ENCODE measurements around the gene PRMT1.

PRMT1 gene

DNA sequence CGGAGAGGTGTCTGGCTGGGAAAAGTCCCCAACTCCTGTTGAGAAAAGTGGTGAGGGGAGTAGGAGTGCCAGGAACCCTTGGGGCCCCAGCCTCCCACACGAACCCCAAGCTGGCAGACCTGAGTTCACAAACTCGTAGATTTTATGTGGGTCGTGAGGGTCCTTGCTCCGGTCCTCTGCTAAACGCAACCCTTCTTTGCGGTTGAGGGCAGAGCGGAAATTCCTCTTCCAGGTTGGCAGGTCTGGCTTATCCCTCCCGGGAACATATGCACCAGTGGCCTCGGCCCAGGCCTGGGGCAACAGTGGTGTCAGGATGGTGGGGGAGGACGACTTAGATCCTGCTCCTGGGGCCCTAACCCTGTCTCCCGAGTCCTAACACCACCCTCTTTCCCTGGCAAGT lies 13.8 kb upstream of the PRMT1 start:
- DNase-seq (ENCODE audit: insufficient read length) (no peak), FAIRE-seq (no peak)
- TF ChIP-seq TAF1 (IDR thresholded peaks at IDR 0.05; ENCODE audit: borderline replicate concordance, low read depth, low read length) = no peak
- no peak for TF ChIP-seq POLR2AphosphoS5 (IDR thresholded peaks at IDR 0.05; ENCODE audit: low read depth, low read length)
- TF ChIP-seq POLR2A (IDR thresholded peaks at IDR 0.05; ENCODE audit: low read depth, low read length) = no peak

GRCh38 chr19:49664171-49665035 lies 12.7 kb upstream of the PRMT1 start:
- peak; percentile 91 for DNase-seq (ENCODE audit: insufficient read length)
- peak; percentile 87 for FAIRE-seq
- TF ChIP-seq POLR2A (IDR thresholded peaks at IDR 0.05; ENCODE audit: low read depth, low read length) (peak; percentile 40; the same call in 1 of the 2 replicates), POLR2AphosphoS5 (IDR thresholded peaks at IDR 0.05; ENCODE audit: low read depth, low read length) (peak; percentile 49; the same call in 1 of the 2 replicates), TAF1 (IDR thresholded peaks at IDR 0.05; ENCODE audit: borderline replicate concordance, low read depth, low read length) (no peak)

- FAIRE-seq = no peak
- TF ChIP-seq POLR2A (IDR thresholded peaks at IDR 0.05; ENCODE audit: low read depth, low read length) (no peak), POLR2AphosphoS5 (IDR thresholded peaks at IDR 0.05; ENCODE audit: low read depth, low read length) (no peak), TAF1 (IDR thresholded peaks at IDR 0.05; ENCODE audit: borderline replicate concordance, low read depth, low read length) (no peak)
- no peak for DNase-seq (ENCODE audit: insufficient read length)
Observed at GRCh38 chr19:49665036-49665350, 12.1 kb upstream of the PRMT1 start.

- peak; percentile 98 for FAIRE-seq
- TF ChIP-seq POLR2A (IDR thresholded peaks at IDR 0.05; ENCODE audit: low read depth, low read length) (peak; percentile 66), POLR2AphosphoS5 (IDR thresholded peaks at IDR 0.05; ENCODE audit: low read depth, low read length) (no peak)
- DNase-seq (ENCODE audit: insufficient read length) = peak; percentile 98
Observed at GRCh38 chr19:49665351-49666119, 11.5 kb upstream of the PRMT1 start, which contains the start of the genes BCL2L12 and IRF3. Gene BCL2L12 (plus strand): TSS chr19:49665933. CDS start chr19:49666693, 760 bp downstream. Gene IRF3 (minus strand): TSS chr19:49665857. CDS start chr19:49664838, 1,019 bp downstream.

- no peak for FAIRE-seq
- TF ChIP-seq POLR2AphosphoS5 (IDR thresholded peaks at IDR 0.05; ENCODE audit: low read depth, low read length) = no peak
- no peak for TF ChIP-seq POLR2A (IDR thresholded peaks at IDR 0.05; ENCODE audit: low read depth, low read length)
- no peak for TF ChIP-seq TAF1 (IDR thresholded peaks at IDR 0.05; ENCODE audit: borderline replicate concordance, low read depth, low read length)
- DNase-seq (ENCODE audit: insufficient read length) = no peak
Observed at GRCh38 chr19:49666120-49666444, 11.0 kb upstream of the PRMT1 start.

DNA sequence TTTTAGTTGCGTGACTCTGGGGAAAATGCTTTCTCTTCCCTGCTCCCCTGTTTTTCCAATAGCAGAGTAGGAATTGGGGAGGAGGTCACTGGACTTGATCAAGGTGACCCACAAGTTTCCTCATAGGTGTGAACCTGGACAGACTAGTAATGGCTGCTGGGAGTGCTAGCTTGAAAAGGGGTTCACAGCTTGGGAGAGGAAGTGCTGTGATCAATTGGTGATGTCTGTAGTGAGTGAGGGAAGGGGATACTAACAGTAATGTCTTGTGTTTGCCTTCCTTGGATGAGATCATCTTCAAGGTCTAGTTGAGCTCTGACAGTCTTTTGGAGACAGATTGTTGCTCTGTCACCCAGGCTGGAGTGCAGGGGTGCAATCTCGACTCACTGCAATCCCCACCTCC lies 9.6 kb upstream of the PRMT1 start:
- FAIRE-seq = no peak

GRCh38 chr19:49669516-49669915 lies 7.6 kb upstream of the PRMT1 start:
- FAIRE-seq (no peak), DNase-seq (ENCODE audit: insufficient read length) (no peak)
- TF ChIP-seq POLR2A (IDR thresholded peaks at IDR 0.05; ENCODE audit: low read depth, low read length) (no peak), POLR2AphosphoS5 (IDR thresholded peaks at IDR 0.05; ENCODE audit: low read depth, low read length) (no peak), TAF1 (IDR thresholded peaks at IDR 0.05; ENCODE audit: borderline replicate concordance, low read depth, low read length) (no peak)

More for the DNA sequence above, 9.6 kb upstream of the PRMT1 start:
- TF ChIP-seq POLR2AphosphoS5 (IDR thresholded peaks at IDR 0.05; ENCODE audit: low read depth, low read length) = no peak
- TF ChIP-seq POLR2A (IDR thresholded peaks at IDR 0.05; ENCODE audit: low read depth, low read length) = no peak
- no peak for TF ChIP-seq TAF1 (IDR thresholded peaks at IDR 0.05; ENCODE audit: borderline replicate concordance, low read depth, low read length)
- no peak for DNase-seq (ENCODE audit: insufficient read length)

GRCh38 chr19:49672131-49672919 lies 4.7 kb upstream of the PRMT1 start:
- TF ChIP-seq POLR2AphosphoS5 (IDR thresholded peaks at IDR 0.05; ENCODE audit: low read depth, low read length) (no peak), TAF1 (IDR thresholded peaks at IDR 0.05; ENCODE audit: borderline replicate concordance, low read depth, low read length) (no peak), POLR2A (IDR thresholded peaks at IDR 0.05; ENCODE audit: low read depth, low read length) (no peak)
- peak; percentile 97 for FAIRE-seq
- peak; percentile 94 for DNase-seq (ENCODE audit: insufficient read length)

DNA sequence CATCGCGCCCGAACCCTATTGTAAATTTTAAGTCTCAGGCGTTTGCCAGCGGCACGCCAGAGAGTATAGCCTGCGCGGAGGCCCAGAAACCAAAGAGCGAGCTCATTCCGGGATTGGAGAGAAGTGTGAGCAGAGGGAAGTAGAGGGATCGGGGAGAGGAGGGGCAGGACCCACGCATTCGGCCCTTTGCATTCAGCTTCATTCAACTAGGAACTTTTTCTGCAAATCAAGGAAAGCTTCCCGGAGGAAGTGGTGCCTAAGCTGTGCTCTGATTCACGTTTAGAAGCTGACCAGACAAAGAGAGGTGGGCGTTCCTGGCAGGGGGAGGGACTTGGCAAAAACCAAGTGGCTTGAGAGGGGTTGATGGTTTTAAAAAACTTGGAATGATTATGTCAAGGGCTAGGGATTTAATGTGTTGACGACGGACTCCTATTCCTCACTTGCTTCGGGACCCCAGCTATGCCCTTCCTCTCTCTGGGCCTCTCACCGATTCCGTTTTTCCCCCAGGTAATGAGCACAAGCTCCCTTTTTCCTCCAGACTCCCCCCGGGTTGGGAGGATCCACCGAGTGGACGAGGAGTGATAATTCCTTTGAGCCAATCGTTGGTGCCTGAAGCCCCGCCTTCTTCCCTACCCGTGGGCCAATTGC lies 811 bp upstream of the PRMT1 start:
- TF ChIP-seq TAF1 (IDR thresholded peaks at IDR 0.05; ENCODE audit: borderline replicate concordance, low read depth, low read length) = peak; percentile 89
- peak; percentile 98 for TF ChIP-seq POLR2A (IDR thresholded peaks at IDR 0.05; ENCODE audit: low read depth, low read length)
- peak; percentile 97 for TF ChIP-seq POLR2AphosphoS5 (IDR thresholded peaks at IDR 0.05; ENCODE audit: low read depth, low read length)
- no peak for FAIRE-seq
- DNase-seq (ENCODE audit: insufficient read length) = peak; percentile 92

DNA sequence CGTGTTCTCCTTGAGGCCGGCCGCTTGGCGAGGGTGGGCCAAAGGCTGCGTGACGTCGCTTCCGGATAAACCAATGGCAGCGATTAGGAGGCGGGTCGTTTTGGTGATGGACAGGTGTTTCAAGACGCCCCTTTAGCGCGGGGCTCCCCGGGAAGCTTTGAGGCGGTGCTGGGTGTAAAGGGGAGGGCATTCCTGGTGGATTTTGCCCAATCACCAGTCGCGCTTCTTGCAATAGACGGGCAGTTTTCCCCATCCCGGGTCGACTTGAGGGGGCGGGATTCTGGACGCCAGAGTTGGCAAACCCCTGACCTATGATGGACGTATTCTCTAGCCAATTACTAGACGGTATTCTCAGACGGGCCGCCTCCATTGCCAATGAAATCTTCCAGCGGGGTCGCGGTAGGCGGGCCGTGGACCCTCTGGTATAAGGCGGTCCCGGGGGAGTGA lies 264 bp upstream of the PRMT1 start:
- peak; percentile 100 for FAIRE-seq
- TF ChIP-seq POLR2A (IDR thresholded peaks at IDR 0.05; ENCODE audit: low read depth, low read length) (no peak), POLR2AphosphoS5 (IDR thresholded peaks at IDR 0.05; ENCODE audit: low read depth, low read length) (no peak)

More for the DNA sequence above, 264 bp upstream of the PRMT1 start:
- peak; percentile 92 for DNase-seq (ENCODE audit: insufficient read length)
